GM12878 (cell line): ENCODE results near the gene KRT32. TPM values are rescaled to one million over a fixed set of nuclear protein-coding genes. Genes with fewer than 3 reads are reported as not detected.

Experiments
- ATAC-seq: fragments of 200-7000 bp; cut with Tn5 transposase; 3 replicates; pipeline ENCODE4 v1.9.1; 2020; ENCODE audit warnings: mild to moderate bottlenecking, moderate library complexity
- BruUV-seq: library from RNA; stranded (reverse); fragments of 400-500 nt; replicated peaks from 2 replicates; lab custom pipeline; 2021; lab: Mats Ljungman, UMichigan
- CTCF ChIA-PET: fragments of 300-600 bp; sonication (Branson Sonifier 250); formaldehyde crosslinking; extraction: SDS; loops from one replicate; lab custom pipeline; 2021; ENCODE audit warnings: inconsistent platforms; lab: Yijun Ruan, JAX
- POLR2A ChIA-PET: fragments of 350-600 bp; formaldehyde crosslinking; extraction: SDS; loops from one replicate; lab custom pipeline; 2021; ENCODE audit warnings: inconsistent platforms; lab: Charles Lee
- RAD21 ChIA-PET: fragments of 300-600 bp; sonication (Branson Sonifier 250); formaldehyde crosslinking; loops from one replicate; lab custom pipeline; 2023; ENCODE audit warnings: antibody characterized with exemption; ENCODE audit not compliant: unreplicated experiment; lab: Charles Lee
- SMC1A ChIA-PET: fragments of 300-600 bp; sonication (Branson Sonifier 250); formaldehyde crosslinking; loops from one replicate; lab custom pipeline; 2023; ENCODE audit not compliant: unreplicated experiment, uncharacterized antibody; lab: Charles Lee
- DNase-seq: peaks from one replicate; pipeline ENCODE4 v3.0.0-alpha.2; 2011; ENCODE audit warnings: low read depth, low spot score
- FAIRE-seq: peaks from 3 replicates; lab custom pipeline; 2011; peaks lifted over from hg19 to GRCh38; lab: Jason Lieb, UNC
- H2AFZ ChIP-seq: 2 replicates; pipeline ENCODE4 v1.6.0; 2011; ENCODE audit warnings: low read depth, low read length, control low read depth; ENCODE audit not compliant: control insufficient read depth
- H3K27ac ChIP-seq: 2 replicates; pipeline ENCODE4 v1.5.1; 2011; ENCODE audit warnings: control low read depth; ENCODE audit not compliant: control insufficient read depth, insufficient read depth
- H3K27me3 ChIP-seq, 2 experiments: replicated peaks in 1 of 2; 2 replicates each; pipeline versions ENCODE4 v1.6.0 to v1.6.1; 2011; ENCODE audit warnings: low read length in 1 of 2; ENCODE audit not compliant: control insufficient read depth in 2 of 2, insufficient read depth in 2 of 2
- H3K36me3 ChIP-seq, 2 experiments: 2 replicates each; pipeline ENCODE4 v1.5.1; 2011; ENCODE audit warnings: low read length in 1 of 2; ENCODE audit not compliant: control insufficient read depth in 2 of 2, insufficient read depth in 2 of 2
- H3K4me1 ChIP-seq: 2 replicates; pipeline ENCODE4 v1.6.1; 2011; ENCODE audit warnings: mild to moderate bottlenecking, low read length, moderate library complexity, mixed read lengths; ENCODE audit not compliant: control insufficient read depth, insufficient read depth
- H3K4me2 ChIP-seq: 2 replicates; pipeline ENCODE4 v1.6.0; 2011; ENCODE audit warnings: control low read depth; ENCODE audit not compliant: control insufficient read depth, insufficient read depth
- H3K4me3 ChIP-seq: fragments of 200-600 bp; sonication (generic); 2 replicates; pipeline ENCODE4 v1.5.1; 2016
- H3K79me2 ChIP-seq: 2 replicates; pipeline ENCODE4 v1.6.0; 2011; ENCODE audit warnings: low read length; ENCODE audit not compliant: control insufficient read depth, insufficient read depth
- H3K9ac ChIP-seq: 2 replicates; pipeline ENCODE4 v1.8.0; 2011; ENCODE audit warnings: low read length, control low read depth, mixed read lengths; ENCODE audit not compliant: control insufficient read depth, insufficient read depth
- H3K9me3 ChIP-seq: replicated peaks from 3 replicates; pipeline ENCODE4 v1.5.1; 2011; ENCODE audit warnings: mild to moderate bottlenecking, low read length; ENCODE audit not compliant: control insufficient read depth, insufficient read depth
- H4K20me1 ChIP-seq: 2 replicates; pipeline ENCODE4 v1.6.0; 2011; ENCODE audit not compliant: control insufficient read depth, insufficient read depth
- EED ChIP-seq: sonication (generic); IDR thresholded peaks from 2 replicates; pipeline ENCODE4 v1.6.1; 2016; ENCODE audit warnings: antibody characterized with exemption, low read depth
- GABPA ChIP-seq: IDR thresholded peaks from 2 replicates; pipeline ENCODE4 v1.6.1; 2014; ENCODE audit warnings: antibody characterized with exemption, low read depth, mild to moderate bottlenecking, inconsistent platforms
- KAT2A ChIP-seq: conservative IDR thresholded peaks from 2 replicates; pipeline ENCODE4 v1.6.1; 2011; ENCODE audit warnings: low read depth, low read length; ENCODE audit not compliant: control insufficient read depth
- MEF2A ChIP-seq: IDR thresholded peaks from 2 replicates; pipeline ENCODE4 v1.6.1; 2011; ENCODE audit warnings: low read depth, mild to moderate bottlenecking, low read length, moderate library complexity; ENCODE audit not compliant: insufficient read depth
- NFIC ChIP-seq: IDR thresholded peaks from 2 replicates; pipeline ENCODE4 v1.6.1; 2012; ENCODE audit warnings: low read depth, mild to moderate bottlenecking, inconsistent platforms, low read length, moderate library complexity
- NFXL1 ChIP-seq: fragments of 450-650 bp; IDR thresholded peaks from 2 replicates; pipeline ENCODE4 v1.6.1; 2017; ENCODE audit warnings: antibody characterized with exemption, mild to moderate bottlenecking, borderline replicate concordance
- SMARCA5 ChIP-seq: fragments of 450-650 bp; IDR thresholded peaks from 2 replicates; pipeline ENCODE4 v1.6.1; 2017; ENCODE audit warnings: mild to moderate bottlenecking
- WGBS: methylation state at CpG from one replicate; pipeline ENCODE4 v1.1.6; 2016; ENCODE audit warnings: low lambda C conversion rate; ENCODE audit not compliant: insufficient replicate concordance, insufficient coverage; ENCODE audit errors: missing lambda C conversion rate; 5-methylcytosine and 5-hydroxymethylcytosine counted together
- in situ Hi-C: fragments of 300-500 bp; cut with MboI; formaldehyde crosslinking; loops from 9 replicates; pipeline ENCODE4 v1.14.3; 2018; ENCODE audit warnings: mixed read lengths
- intact Hi-C: fragments of 100-400 bp; cut with micrococcal nuclease; formaldehyde crosslinking; loops from one replicate; pipeline ENCODE4 v1.14.2; 2022; ENCODE audit not compliant: unreplicated experiment
- polyA plus RNA-seq, 11 experiments: library from polyadenylated mRNA; depleted of rRNA in 4 of 11; unstranded in 6 of 11; stranded (reverse) in 5 of 11; fragments of >200 nt; fragmentation: Nextera tagmentation in 4 of 11; fragmentation: Illumina TruSeq in 1 of 11; extraction: Ambion mirVana in 4 of 11; extraction: Trizol in 1 of 11; gene quantifications; 1 replicate in 1 of 11; 2 replicates in 10 of 11; pipeline versions ENCODE4 v1.2.1 to v1.2.3, GENCODE V29; 2011 to 2016; ENCODE audit warnings: inconsistent platforms in 2 of 11, missing spikeins in 2 of 11, low read depth in 1 of 11
- total RNA-seq, 4 experiments: library from RNA; depleted of rRNA in 3 of 4; stranded (reverse); fragments of >200 nt in 3 of 4; fragmentation: Illumina TruSeq in 1 of 4; extraction: Trizol in 1 of 4; gene quantifications; 2 replicates each; pipeline versions ENCODE4 v1.2.1 to v1.2.3, GENCODE V29; 2013 to 2021
- TF ChIP-seq, protein P1 (sequence below), 3 experiments: IDR thresholded peaks in 2 of 3; conservative IDR thresholded peaks in 1 of 3; 2 replicates each; pipeline ENCODE4 v1.5.1; 2011; ENCODE audit warnings: low read depth in 3 of 3, low read length in 3 of 3, mild to moderate bottlenecking in 3 of 3, control low read depth in 2 of 3, moderate library complexity in 2 of 3, inconsistent platforms in 1 of 3, mixed read lengths in 1 of 3; ENCODE audit not compliant: control insufficient read depth in 2 of 3, insufficient read depth in 1 of 3; ENCODE audit errors: extremely low read depth in 1 of 3
- TF ChIP-seq, protein P2 (sequence below): fragments of 450-650 bp; IDR thresholded peaks from 2 replicates; pipeline ENCODE4 v1.6.1; 2017; ENCODE audit warnings: mild to moderate bottlenecking, low read depth, inconsistent platforms; ENCODE audit not compliant: poor library complexity, severe bottlenecking
- TF ChIP-seq, protein P3 (sequence below): IDR thresholded peaks from 2 replicates; pipeline ENCODE4 v1.6.1; 2011; ENCODE audit warnings: mild to moderate bottlenecking, low read depth, low read length, moderate library complexity; ENCODE audit not compliant: insufficient replicate concordance

KRT32 gene
- total and polyA plus RNA-seq, 10 of the 15 experiments (the other 5 are each of a cell fraction or from before 2014, with no cell fraction given), result not detected

DNA sequence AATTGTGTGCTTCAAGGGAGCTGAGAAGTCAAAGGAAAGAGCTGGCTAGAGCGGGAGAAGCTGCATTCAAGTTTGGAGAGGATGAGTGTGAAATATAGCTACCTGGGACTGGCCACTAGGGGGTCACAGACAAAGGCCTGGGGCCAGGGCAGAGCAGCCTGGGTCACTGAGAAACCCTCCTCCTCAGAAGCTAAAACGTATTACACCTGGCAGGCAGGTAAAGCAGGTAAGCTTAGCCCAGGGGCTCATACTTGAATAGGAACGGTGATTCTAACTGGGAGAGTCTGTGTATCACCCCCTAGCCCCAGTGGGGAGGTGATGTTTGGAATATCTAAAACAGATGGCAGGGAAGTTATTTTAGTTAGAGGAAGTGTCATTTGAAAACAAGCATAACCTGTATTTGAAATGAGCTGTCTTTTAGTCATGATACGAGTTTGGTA is 49.6 kb downstream of the KRT32 start:
- no peak overlapping the region for H3K27ac ChIP-seq
- H4K20me1 ChIP-seq, result no peaks in the 10 kb centered on the region
- WGBS, result 0% methylated on average over 4 of the region's 4 CpGs
- ATAC-seq (peak; percentile 76), FAIRE-seq (no peak), DNase-seq (no peak)
- H3K79me2 ChIP-seq, result no peaks in the 10 kb centered on the region
- POLR2A ChIA-PET, result no interaction called here
- CTCF ChIA-PET, result interaction anchor here (0.9 to 1.4 kb wide), 4 partner anchors 9 to 245 kb away, joined by 3 to 4 read pairs (median 3); no protein-coding TSS in a partner anchor
- intact Hi-C loops (no loop called here), in situ Hi-C loops (no loop called here)
- no peaks in the 10 kb centered on the region; a peak in 1 of 4 replicates for H3K27me3 ChIP-seq
- TF ChIP-seq, protein P1, sequence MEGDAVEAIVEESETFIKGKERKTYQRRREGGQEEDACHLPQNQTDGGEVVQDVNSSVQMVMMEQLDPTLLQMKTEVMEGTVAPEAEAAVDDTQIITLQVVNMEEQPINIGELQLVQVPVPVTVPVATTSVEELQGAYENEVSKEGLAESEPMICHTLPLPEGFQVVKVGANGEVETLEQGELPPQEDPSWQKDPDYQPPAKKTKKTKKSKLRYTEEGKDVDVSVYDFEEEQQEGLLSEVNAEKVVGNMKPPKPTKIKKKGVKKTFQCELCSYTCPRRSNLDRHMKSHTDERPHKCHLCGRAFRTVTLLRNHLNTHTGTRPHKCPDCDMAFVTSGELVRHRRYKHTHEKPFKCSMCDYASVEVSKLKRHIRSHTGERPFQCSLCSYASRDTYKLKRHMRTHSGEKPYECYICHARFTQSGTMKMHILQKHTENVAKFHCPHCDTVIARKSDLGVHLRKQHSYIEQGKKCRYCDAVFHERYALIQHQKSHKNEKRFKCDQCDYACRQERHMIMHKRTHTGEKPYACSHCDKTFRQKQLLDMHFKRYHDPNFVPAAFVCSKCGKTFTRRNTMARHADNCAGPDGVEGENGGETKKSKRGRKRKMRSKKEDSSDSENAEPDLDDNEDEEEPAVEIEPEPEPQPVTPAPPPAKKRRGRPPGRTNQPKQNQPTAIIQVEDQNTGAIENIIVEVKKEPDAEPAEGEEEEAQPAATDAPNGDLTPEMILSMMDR (IDR thresholded peaks at IDR 0.05 in 2 of 3, conservative IDR thresholded peaks at IDR 0.05 in 1 of 3; ENCODE audit: control insufficient read depth in 2 of 3, extremely low read depth in 1 of 3, insufficient read depth in 1 of 3, low read depth in 3 of 3, low read length in 3 of 3), result peak; percentile 29 to 68 (median 59)
- no peak for TF ChIP-seq KAT2A
- no peaks in the 10 kb centered on the region for H3K4me1 ChIP-seq
- no TSS peak for BruUV-seq
- H3K4me2 ChIP-seq, result no peak overlapping the region
- no peaks in the 10 kb centered on the region for H3K36me3 ChIP-seq
- no peak overlapping the region for H3K4me3 ChIP-seq
- H3K9me3 ChIP-seq, result no peaks in the 10 kb centered on the region
- H2AFZ ChIP-seq, result no peak overlapping the region
- SMC1A ChIA-PET, result interaction anchor here (1.0 to 1.5 kb wide), 2 partner anchors 84 to 145 kb away, joined by 3 read pairs; no protein-coding TSS in a partner anchor
- RAD21 ChIA-PET, result no interaction called here
- H3K9ac ChIP-seq, result no peak overlapping the region

DNA sequence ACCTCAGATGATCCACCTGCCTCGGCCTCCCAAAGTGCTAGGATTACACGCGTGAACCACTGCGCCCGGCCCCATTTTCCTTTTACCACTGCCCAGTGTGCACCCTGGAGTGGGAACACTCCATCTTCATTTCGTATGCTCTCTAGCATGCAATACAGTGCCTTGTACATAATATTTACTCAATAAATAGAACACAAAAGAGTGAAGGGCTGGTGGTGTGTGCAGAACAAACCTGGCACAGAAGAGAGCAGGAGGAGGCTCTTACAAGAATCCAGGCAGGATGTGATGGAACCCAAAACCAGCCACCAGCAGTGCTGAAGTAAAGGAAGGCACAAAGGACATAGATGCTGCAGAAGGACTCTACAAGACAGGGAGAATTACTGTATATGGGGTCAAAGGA is 50.1 kb downstream of the KRT32 start:
- no peak overlapping the region for H3K9ac ChIP-seq
- H3K4me3 ChIP-seq, result no peak overlapping the region
- DNase-seq (no peak), FAIRE-seq (no peak), ATAC-seq (no peak)
- no peak overlapping the region for H2AFZ ChIP-seq
- BruUV-seq, result no TSS peak
- no peaks in the 10 kb centered on the region for H3K9me3 ChIP-seq
- WGBS, result 60% methylated on average over 6 of the region's 6 CpGs
- H3K79me2 ChIP-seq, result no peaks in the 10 kb centered on the region
- in situ Hi-C loops, result no loop called here
- no peak overlapping the region for H3K4me2 ChIP-seq
- no peaks in the 10 kb centered on the region for H4K20me1 ChIP-seq
- intact Hi-C loops, result no loop called here
- POLR2A ChIA-PET, result no interaction called here
- no peaks in the 10 kb centered on the region for H3K36me3 ChIP-seq
- H3K27ac ChIP-seq, result no peak overlapping the region
- CTCF ChIA-PET, result interaction anchor here (0.9 to 1.4 kb wide), 3 partner anchors 13 to 246 kb away, joined by 3 read pairs; no protein-coding TSS in a partner anchor
- RAD21 ChIA-PET, result no interaction called here
- SMC1A ChIA-PET, result interaction anchor here (1.0 to 1.5 kb wide), 2 partner anchors 83 to 145 kb away, joined by 3 read pairs; no protein-coding TSS in a partner anchor
- no peaks in the 10 kb centered on the region for H3K4me1 ChIP-seq
- no peaks in the 10 kb centered on the region; a peak in 1 of 4 replicates for H3K27me3 ChIP-seq
- no peak for TF ChIP-seq NFIC
- no peak for TF ChIP-seq GABPA
- TF ChIP-seq MEF2A, result no peak
- TF ChIP-seq EED, result no peak
- TF ChIP-seq, protein P2, sequence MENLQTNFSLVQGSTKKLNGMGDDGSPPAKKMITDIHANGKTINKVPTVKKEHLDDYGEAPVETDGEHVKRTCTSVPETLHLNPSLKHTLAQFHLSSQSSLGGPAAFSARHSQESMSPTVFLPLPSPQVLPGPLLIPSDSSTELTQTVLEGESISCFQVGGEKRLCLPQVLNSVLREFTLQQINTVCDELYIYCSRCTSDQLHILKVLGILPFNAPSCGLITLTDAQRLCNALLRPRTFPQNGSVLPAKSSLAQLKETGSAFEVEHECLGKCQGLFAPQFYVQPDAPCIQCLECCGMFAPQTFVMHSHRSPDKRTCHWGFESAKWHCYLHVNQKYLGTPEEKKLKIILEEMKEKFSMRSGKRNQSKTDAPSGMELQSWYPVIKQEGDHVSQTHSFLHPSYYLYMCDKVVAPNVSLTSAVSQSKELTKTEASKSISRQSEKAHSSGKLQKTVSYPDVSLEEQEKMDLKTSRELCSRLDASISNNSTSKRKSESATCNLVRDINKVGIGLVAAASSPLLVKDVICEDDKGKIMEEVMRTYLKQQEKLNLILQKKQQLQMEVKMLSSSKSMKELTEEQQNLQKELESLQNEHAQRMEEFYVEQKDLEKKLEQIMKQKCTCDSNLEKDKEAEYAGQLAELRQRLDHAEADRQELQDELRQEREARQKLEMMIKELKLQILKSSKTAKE, result no peak
- TF ChIP-seq, protein P3, sequence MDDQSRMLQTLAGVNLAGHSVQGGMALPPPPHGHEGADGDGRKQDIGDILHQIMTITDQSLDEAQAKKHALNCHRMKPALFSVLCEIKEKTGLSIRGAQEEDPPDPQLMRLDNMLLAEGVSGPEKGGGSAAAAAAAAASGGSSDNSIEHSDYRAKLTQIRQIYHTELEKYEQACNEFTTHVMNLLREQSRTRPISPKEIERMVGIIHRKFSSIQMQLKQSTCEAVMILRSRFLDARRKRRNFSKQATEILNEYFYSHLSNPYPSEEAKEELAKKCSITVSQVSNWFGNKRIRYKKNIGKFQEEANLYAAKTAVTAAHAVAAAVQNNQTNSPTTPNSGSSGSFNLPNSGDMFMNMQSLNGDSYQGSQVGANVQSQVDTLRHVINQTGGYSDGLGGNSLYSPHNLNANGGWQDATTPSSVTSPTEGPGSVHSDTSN, result no peak
- no peak for TF ChIP-seq SMARCA5
- TF ChIP-seq NFXL1, result no peak
